ENCODE results near the gene TNFAIP8L2. TPM values are rescaled to one million over a fixed set of nuclear protein-coding genes. Genes with fewer than 3 reads are reported as not detected.

The TNFAIP8L2 gene
- total RNA-seq, 1 experiment from 2014 or later = not detected

DNA sequence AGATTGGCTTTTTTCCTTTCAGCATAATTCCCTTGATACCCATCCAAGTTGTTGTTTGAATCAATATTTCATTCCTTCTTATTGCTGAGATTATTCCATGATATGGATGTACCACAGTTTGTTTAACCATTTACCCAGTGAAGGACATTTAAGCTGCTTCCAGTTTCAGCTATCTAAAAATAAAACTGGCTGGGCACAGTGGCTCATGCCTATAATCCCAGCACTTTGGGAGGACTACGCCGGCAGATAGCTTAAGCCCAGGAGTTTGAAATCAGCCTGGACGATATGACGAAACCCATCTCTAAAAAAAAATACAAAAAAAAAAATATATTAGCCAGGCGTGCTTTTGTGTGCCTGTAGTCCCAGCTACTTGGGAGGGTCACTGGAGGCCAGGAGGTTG, 42.6 kb upstream of the TNFAIP8L2 start:
- no peak overlapping the region for H3K27ac ChIP-seq (ENCODE audit: insufficient read length, low read depth, low read length)
- no peak overlapping the region for H2BK12ac ChIP-seq (ENCODE audit: insufficient read length, low read depth, low read length)
- H3K4ac ChIP-seq (ENCODE audit: low read depth, low read length) = no peak overlapping the region
- H2BK20ac ChIP-seq (ENCODE audit: low read depth, low read length, poor library complexity, severe bottlenecking) = no peak overlapping the region
- Mint-ChIP-seq H3K4me1 (no peaks in the 10 kb centered on the region), H3K36me3 (ENCODE audit: insufficient read depth in 1 of 3, low read depth in 3 of 3) (no peaks in the 10 kb centered on the region; a peak in 1 of 7 replicates), H3K27ac (no peak overlapping the region), H3K27me3 (ENCODE audit: low read depth) (no peaks in the 10 kb centered on the region), H3K9me3 (no peaks in the 10 kb centered on the region), H3K4me3 (no peak overlapping the region)
- H2BK5ac ChIP-seq (ENCODE audit: insufficient read length, low read length) = no peak overlapping the region
- no peak overlapping the region for H3K9ac ChIP-seq (ENCODE audit: extremely low read depth, insufficient read length, low read length)
- no peak overlapping the region for H3K4me2 ChIP-seq (ENCODE audit: insufficient read depth, insufficient read length, low read length)
- no peak overlapping the region for H3K23ac ChIP-seq (ENCODE audit: insufficient read length, low read depth, low read length)
- H3K23me2 ChIP-seq (ENCODE audit: insufficient read length, low read depth, low read length, poor library complexity, severe bottlenecking) = no peaks in the 10 kb centered on the region
- no peak overlapping the region for H3K56ac ChIP-seq (ENCODE audit: insufficient read length, low read depth, low read length)
- H2AK5ac ChIP-seq (ENCODE audit: insufficient read length, low read length) = no peak overlapping the region
- no peak overlapping the region for H4K91ac ChIP-seq (ENCODE audit: insufficient read length, low read depth, low read length)
- no peaks in the 10 kb centered on the region for H3K27me3 ChIP-seq (ENCODE audit: insufficient read depth, low read length)
- H3K18ac ChIP-seq (ENCODE audit: insufficient read length, low read depth, low read length) = no peak overlapping the region
- DNase-seq = no peak
- no peaks in the 10 kb centered on the region for H3K79me1 ChIP-seq (ENCODE audit: insufficient read depth, low read depth, low read length, poor library complexity, severe bottlenecking)
- H3K14ac ChIP-seq (ENCODE audit: insufficient read depth, low read length) = no peak overlapping the region
- TF ChIP-seq, protein P1, sequence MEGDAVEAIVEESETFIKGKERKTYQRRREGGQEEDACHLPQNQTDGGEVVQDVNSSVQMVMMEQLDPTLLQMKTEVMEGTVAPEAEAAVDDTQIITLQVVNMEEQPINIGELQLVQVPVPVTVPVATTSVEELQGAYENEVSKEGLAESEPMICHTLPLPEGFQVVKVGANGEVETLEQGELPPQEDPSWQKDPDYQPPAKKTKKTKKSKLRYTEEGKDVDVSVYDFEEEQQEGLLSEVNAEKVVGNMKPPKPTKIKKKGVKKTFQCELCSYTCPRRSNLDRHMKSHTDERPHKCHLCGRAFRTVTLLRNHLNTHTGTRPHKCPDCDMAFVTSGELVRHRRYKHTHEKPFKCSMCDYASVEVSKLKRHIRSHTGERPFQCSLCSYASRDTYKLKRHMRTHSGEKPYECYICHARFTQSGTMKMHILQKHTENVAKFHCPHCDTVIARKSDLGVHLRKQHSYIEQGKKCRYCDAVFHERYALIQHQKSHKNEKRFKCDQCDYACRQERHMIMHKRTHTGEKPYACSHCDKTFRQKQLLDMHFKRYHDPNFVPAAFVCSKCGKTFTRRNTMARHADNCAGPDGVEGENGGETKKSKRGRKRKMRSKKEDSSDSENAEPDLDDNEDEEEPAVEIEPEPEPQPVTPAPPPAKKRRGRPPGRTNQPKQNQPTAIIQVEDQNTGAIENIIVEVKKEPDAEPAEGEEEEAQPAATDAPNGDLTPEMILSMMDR (conservative IDR thresholded peaks at IDR 0.05) = no peak
- WGBS (ENCODE audit: extremely low coverage, insufficient read length, low lambda C conversion rate) = no CpG with 5 or more reads among the region's 5 CpGs
- H4K20me1 ChIP-seq (ENCODE audit: control insufficient read depth, insufficient read depth, insufficient read length) = no peaks in the 10 kb centered on the region
- no peaks in the 10 kb centered on the region for H3K9me3 ChIP-seq (ENCODE audit: control insufficient read depth, low read depth, low read length)
- no peak overlapping the region for H2BK120ac ChIP-seq (ENCODE audit: low read depth, low read length, poor library complexity, severe bottlenecking)
- H4K5ac ChIP-seq (ENCODE audit: insufficient read length, low read depth, low read length) = no peak overlapping the region
- H3K79me2 ChIP-seq (ENCODE audit: insufficient read depth, low read length) = no peaks in the 10 kb centered on the region
- no peaks in the 10 kb centered on the region for H3K4me1 ChIP-seq (ENCODE audit: insufficient read depth, low read length)
- H2AFZ ChIP-seq (ENCODE audit: low read length) = no peak overlapping the region
- H2BK15ac ChIP-seq (ENCODE audit: low read depth, low read length) = no peak overlapping the region
- no peak overlapping the region for H4K8ac ChIP-seq (replicated peaks; ENCODE audit: insufficient read length, low read depth, low read length)
- H3T11ph ChIP-seq (ENCODE audit: low read length) = no peak overlapping the region
